ENCODE results near the gene NPAS1.
A peak's percentile ranks its signal among the peaks of the same experiment; 100 is the strongest.

NPAS1 gene

GRCh38 chr19:47019431-47020041, at the start of gene NPAS1:
Gene NPAS1 (plus strand): TSS chr19:47019837. CDS start chr19:47021048, 1,211 bp downstream.
- DNase-seq: no peak

- no peak for DNase-seq
Observed at GRCh38 chr19:46970815-46971214, 48.8 kb upstream of the NPAS1 start.

GRCh38 chr19:46972311-46972710, 47.3 kb upstream of the NPAS1 start:
- no peak for DNase-seq

GRCh38 chr19:46974181-46974580, 45.5 kb upstream of the NPAS1 start:
- no peak for DNase-seq

GRCh38 chr19:46975011-46975924, 44.4 kb upstream of the NPAS1 start:
- no peak for DNase-seq

- DNase-seq: peak in 57 of 58 donors; percentile 18 to 95 (median 78)
Observed at GRCh38 chr19:46975925-46976782, 43.5 kb upstream of the NPAS1 start.

GRCh38 chr19:46976845-46977320, 42.8 kb upstream of the NPAS1 start:
- DNase-seq: peak in 1 of 58 donors; percentile 26

- no peak for DNase-seq
Observed at GRCh38 chr19:46977548-46977947, 42.1 kb upstream of the NPAS1 start.

GRCh38 chr19:46978171-46978869, 41.3 kb upstream of the NPAS1 start:
- no peak for DNase-seq

GRCh38 chr19:46979126-46980105, 40.2 kb upstream of the NPAS1 start:
- DNase-seq: no peak

- DNase-seq: no peak
Observed at GRCh38 chr19:46980761-46981160, 38.9 kb upstream of the NPAS1 start.

- peak in 1 of 58 donors; percentile 19 for DNase-seq
Observed at GRCh38 chr19:46981286-46981945, 38.2 kb upstream of the NPAS1 start.

- DNase-seq: no peak
Observed at GRCh38 chr19:46983097-46983496, 36.5 kb upstream of the NPAS1 start.

- DNase-seq: no peak
Observed at GRCh38 chr19:46984077-46985010, 35.3 kb upstream of the NPAS1 start.

GRCh38 chr19:46985542-46986415, 33.9 kb upstream of the NPAS1 start:
- no peak for DNase-seq

GRCh38 chr19:46988614-46989230, 30.9 kb upstream of the NPAS1 start:
- no peak for DNase-seq

Measured in anterior cingulate cortex (tissue), 58 donors.